GM18505 (cell line): ENCODE results near the gene HLA-DRB1.

Source experiments
- ATAC-seq: cut with Tn5 transposase; IDR thresholded peaks from one replicate; pipeline ENCODE4 v1.9.1; 2021; ENCODE audit not compliant: unreplicated experiment
- POLR2A ChIP-seq: IDR thresholded peaks from 4 replicates; pipeline ENCODE4 v1.6.1; 2011; ENCODE audit warnings: borderline replicate concordance; ENCODE audit not compliant: insufficient read depth, insufficient read length; ENCODE audit errors: extremely low read depth

Gene HLA-DRB1

GRCh38 chr6:32621372-32621771 is 31.7 kb upstream of the HLA-DRB1 start:
- no peak for ATAC-seq
- peak; percentile 64 for TF ChIP-seq POLR2A

- TF ChIP-seq POLR2A: no peak
- no peak for ATAC-seq
These were observed 28.1 kb upstream of the HLA-DRB1 start for GRCh38 chr6:32617751-32618150.

- TF ChIP-seq POLR2A: no peak
- ATAC-seq: no peak
These were observed 26.4 kb upstream of the HLA-DRB1 start for GRCh38 chr6:32615885-32616532.

- ATAC-seq: no peak
- TF ChIP-seq POLR2A: no peak
These were observed 24.9 kb upstream of the HLA-DRB1 start for GRCh38 chr6:32614366-32615081.

GRCh38 chr6:32613475-32613874 is 23.8 kb upstream of the HLA-DRB1 start:
- no peak for TF ChIP-seq POLR2A
- no peak for ATAC-seq

- no peak for TF ChIP-seq POLR2A
- no peak for ATAC-seq
These were observed 21.1 kb upstream of the HLA-DRB1 start for GRCh38 chr6:32610682-32611296.

GRCh38 chr6:32609731-32610640 is 20.3 kb upstream of the HLA-DRB1 start:
- peak; percentile 60 for TF ChIP-seq POLR2A
- ATAC-seq: peak; percentile 67

- ATAC-seq: no peak
- no peak for TF ChIP-seq POLR2A
These were observed 19.7 kb upstream of the HLA-DRB1 start for GRCh38 chr6:32609391-32609730.

GRCh38 chr6:32608362-32608761 is 18.7 kb upstream of the HLA-DRB1 start:
- no peak for TF ChIP-seq POLR2A
- no peak for ATAC-seq

- ATAC-seq: no peak
- no peak for TF ChIP-seq POLR2A
These were observed 18.3 kb upstream of the HLA-DRB1 start for GRCh38 chr6:32607988-32608298.

GRCh38 chr6:32607263-32607987 is 17.8 kb upstream of the HLA-DRB1 start:
- ATAC-seq: no peak
- no peak for TF ChIP-seq POLR2A

- TF ChIP-seq POLR2A: peak; percentile 38
- ATAC-seq: no peak
These were observed 14.8 kb upstream of the HLA-DRB1 start for GRCh38 chr6:32604434-32604877.

- ATAC-seq: no peak
- TF ChIP-seq POLR2A: no peak
These were observed 14.2 kb upstream of the HLA-DRB1 start for GRCh38 chr6:32603888-32604287.
